LNCaP clone FGC (cell line): ENCODE results near the gene TRIM2.

Experiments
- DNase-seq: peaks from one replicate; pipeline ENCODE4 v3.0.0-alpha.2; 2011; ENCODE audit warnings: low read depth
- H3K4me3 ChIP-seq: 2 replicates; pipeline ENCODE4 v1.5.1; 2011; ENCODE audit warnings: mild to moderate bottlenecking, low read depth, low read length, control low read depth
- CTCF ChIP-seq: IDR thresholded peaks from 2 replicates; pipeline ENCODE4 v1.5.1; 2012; ENCODE audit warnings: mild to moderate bottlenecking; ENCODE audit not compliant: control insufficient read depth, insufficient read depth; ENCODE audit errors: extremely low read depth

The TRIM2 gene

GRCh38 chr4:153383131-153383530 is 178.9 kb downstream of the TRIM2 start:
- H3K4me3 ChIP-seq, result no peak overlapping the region
- TF ChIP-seq CTCF, result no peak
- no peak for DNase-seq

- DNase-seq, result no peak
- TF ChIP-seq CTCF, result no peak
- no peak overlapping the region for H3K4me3 ChIP-seq
Measured at GRCh38 chr4:153384160-153384559, 179.9 kb downstream of the TRIM2 start.

GRCh38 chr4:153385784-153386183 is 181.5 kb downstream of the TRIM2 start:
- no peak for DNase-seq
- TF ChIP-seq CTCF, result no peak
- no peak overlapping the region for H3K4me3 ChIP-seq

GRCh38 chr4:153387981-153388380 is 183.7 kb downstream of the TRIM2 start:
- no peak overlapping the region for H3K4me3 ChIP-seq
- no peak for TF ChIP-seq CTCF
- no peak for DNase-seq
